AG09319 (cell line): Measurements from ENCODE around the gene P4HTM.

Experiments
- DNase-seq: peaks from one replicate; pipeline ENCODE4 v3.0.0-alpha.2; 2010; ENCODE audit warnings: low read depth; ENCODE audit errors: extremely low read depth
- CTCF ChIP-seq: IDR thresholded peaks from 2 replicates; pipeline ENCODE4 v1.5.1; 2011; ENCODE audit warnings: low read depth, mild to moderate bottlenecking, inconsistent platforms, low read length, moderate library complexity

The P4HTM gene

GRCh38 chr3:48989796-48990635, at the start of gene P4HTM:
Gene P4HTM (plus strand): TSS chr3:48990241. CDS start chr3:48990257, 16 bp downstream.
- peak; percentile 54 for TF ChIP-seq CTCF
- DNase-seq: peak; percentile 72

GRCh38 chr3:48945432-48945831, 44.6 kb upstream of the P4HTM start:
- no peak for DNase-seq
- TF ChIP-seq CTCF: no peak

- TF ChIP-seq CTCF: no peak
- no peak for DNase-seq
Measured at GRCh38 chr3:48945891-48946549, 44.0 kb upstream of the P4HTM start.

- DNase-seq: no peak
- no peak for TF ChIP-seq CTCF
Measured at GRCh38 chr3:48949376-48949717, 40.7 kb upstream of the P4HTM start.

GRCh38 chr3:48950051-48950450, 40.0 kb upstream of the P4HTM start:
- no peak for TF ChIP-seq CTCF

GRCh38 chr3:48951764-48952163, 38.3 kb upstream of the P4HTM start:
- DNase-seq: no peak
- no peak for TF ChIP-seq CTCF

More at GRCh38 chr3:48950051-48950450, 40.0 kb upstream of the P4HTM start:
- no peak for DNase-seq

- DNase-seq: no peak
- peak; percentile 27 for TF ChIP-seq CTCF
Measured at GRCh38 chr3:48952510-48953118, 37.4 kb upstream of the P4HTM start.
